Astrocyte (in vitro differentiated cells and primary cell): ENCODE data around the gene AAMP.

ENCODE experiments used
- CTCF ChIP-seq: IDR thresholded peaks from 2 replicates; pipeline ENCODE4 v1.5.1; 2011; ENCODE audit warnings: low read depth, mild to moderate bottlenecking, inconsistent platforms, low read length, moderate library complexity; ENCODE audit not compliant: insufficient read depth
- EZH2 ChIP-seq: IDR thresholded peaks from 2 replicates; pipeline ENCODE4 v1.6.1; 2012; ENCODE audit warnings: mild to moderate bottlenecking, low read length, inconsistent platforms; ENCODE audit not compliant: insufficient read depth

GRCh38 chr2:218236829-218237228 lies 33.1 kb downstream of the AAMP start:
- TF ChIP-seq EZH2 (no peak), CTCF (no peak)
